ENCODE results near the gene PUS3.

DNA sequence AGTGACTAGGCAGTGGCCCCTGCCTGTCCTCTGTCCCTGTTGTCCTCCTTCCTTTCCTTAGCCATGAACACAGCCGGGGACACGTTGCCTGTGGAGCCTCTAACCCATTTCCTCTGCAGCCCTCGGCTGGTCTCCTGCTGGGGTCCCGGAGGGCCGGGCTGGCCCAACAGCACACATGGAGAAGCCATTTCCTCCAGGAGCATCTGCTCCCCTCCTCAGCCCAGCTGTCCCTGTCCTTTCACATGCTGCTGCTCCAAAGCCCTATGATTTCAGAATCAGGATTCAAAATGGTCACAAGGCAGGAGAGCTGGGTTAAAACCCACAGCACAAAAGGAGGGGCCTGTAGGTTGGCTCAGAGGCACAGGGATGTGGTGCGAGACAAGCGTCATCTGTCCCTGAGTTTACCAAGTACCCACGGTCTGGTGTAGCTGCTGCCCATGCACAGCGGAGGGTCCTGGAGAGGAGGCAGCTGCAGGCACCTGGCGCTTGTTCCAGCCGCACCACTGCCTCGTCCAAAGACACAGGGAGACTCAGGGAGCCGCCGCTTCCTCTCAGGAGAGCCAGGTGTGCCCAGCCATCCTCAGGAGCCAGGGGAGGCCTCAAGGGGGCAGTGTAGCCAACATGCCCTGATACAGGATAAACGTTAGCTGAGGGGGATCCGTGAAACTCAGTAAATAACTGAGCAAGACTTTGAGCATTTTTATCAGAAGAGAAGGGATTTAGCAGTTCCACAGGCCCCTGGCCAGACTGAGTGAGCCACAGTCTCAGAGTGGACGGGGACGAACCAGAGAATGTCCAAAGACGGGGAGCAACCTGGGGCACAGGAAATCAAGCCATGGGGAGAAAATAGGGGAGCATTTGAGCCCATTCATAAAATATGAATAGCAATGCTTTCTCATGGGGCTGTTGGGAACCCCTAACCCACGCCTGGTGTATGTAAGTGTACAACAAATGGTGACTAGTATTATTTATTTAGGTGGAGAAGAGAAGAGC is 38.9 kb upstream of the PUS3 start:
- TF ChIP-seq, protein P1, sequence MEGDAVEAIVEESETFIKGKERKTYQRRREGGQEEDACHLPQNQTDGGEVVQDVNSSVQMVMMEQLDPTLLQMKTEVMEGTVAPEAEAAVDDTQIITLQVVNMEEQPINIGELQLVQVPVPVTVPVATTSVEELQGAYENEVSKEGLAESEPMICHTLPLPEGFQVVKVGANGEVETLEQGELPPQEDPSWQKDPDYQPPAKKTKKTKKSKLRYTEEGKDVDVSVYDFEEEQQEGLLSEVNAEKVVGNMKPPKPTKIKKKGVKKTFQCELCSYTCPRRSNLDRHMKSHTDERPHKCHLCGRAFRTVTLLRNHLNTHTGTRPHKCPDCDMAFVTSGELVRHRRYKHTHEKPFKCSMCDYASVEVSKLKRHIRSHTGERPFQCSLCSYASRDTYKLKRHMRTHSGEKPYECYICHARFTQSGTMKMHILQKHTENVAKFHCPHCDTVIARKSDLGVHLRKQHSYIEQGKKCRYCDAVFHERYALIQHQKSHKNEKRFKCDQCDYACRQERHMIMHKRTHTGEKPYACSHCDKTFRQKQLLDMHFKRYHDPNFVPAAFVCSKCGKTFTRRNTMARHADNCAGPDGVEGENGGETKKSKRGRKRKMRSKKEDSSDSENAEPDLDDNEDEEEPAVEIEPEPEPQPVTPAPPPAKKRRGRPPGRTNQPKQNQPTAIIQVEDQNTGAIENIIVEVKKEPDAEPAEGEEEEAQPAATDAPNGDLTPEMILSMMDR (IDR thresholded peaks at IDR 0.05; ENCODE audit: low read depth, low read length), result peak; percentile 80
- no peak for TF ChIP-seq EZH2phosphoT487 (IDR thresholded peaks at IDR 0.05; ENCODE audit: low read depth)

Data from OCI-LY3 (cell line).